ENCODE measurements around the gene TXNDC17. TPM values are rescaled to one million over a fixed set of nuclear protein-coding genes. Genes with fewer than 3 reads are reported as not detected.
"Not testable (repeated sequence)": the region's sequence is repeated elsewhere in the genome, so short reads cannot be mapped to it uniquely, and the experiment has no call there.

TXNDC17 gene
- 10 to 100 TPM; 27.5 to 41.1 (median 30.9) TPM for total RNA-seq
- 100 to 1,000 TPM in 2 of 3 donors, 10 to 100 TPM in 1; 81.1 to 159 (median 100) TPM for polyA plus RNA-seq
- long read RNA-seq, donor 1, transcript TXNDC17-201 (4 exons, 2,219 nt): major isoform, 18 of 24 reads
- long read RNA-seq, donor 1, partial matches to known transcripts: 1 of 24 reads
- long read RNA-seq, donor 1, other reads (novel, unspliced or antisense): 1 of 24 reads
- long read RNA-seq, donor 2, transcript TXNDC17-201 (4 exons, 2,219 nt): major isoform, 19 of 25 reads
- long read RNA-seq, donor 2, partial matches to known transcripts: 1 of 25 reads
- long read RNA-seq, donor 2, other reads (novel, unspliced or antisense): 1 of 25 reads

- Histone ChIP-seq H3K27me3 (ENCODE audit: insufficient read depth in 3 of 3, low read length in 2 of 3) (no peaks in the 10 kb centered on the region), H3K36me3 (ENCODE audit: insufficient read depth in 1 of 2, low read depth in 1 of 2) (peaks cover 5 to 34% of the 10 kb centered on the region in 2 donors), H3K4me1 (peaks cover 13% of the 10 kb centered on the region), H3K27ac (peak within 1 kb of the TSS; percentile 82), H3K9me3 (no peaks in the 10 kb centered on the region), H3K4me3 (peak within 1 kb of the TSS; percentile 80)
- ATAC-seq: peak; percentile 96 to 98 (median 97)
- TF ChIP-seq CTCF (IDR thresholded peaks at IDR 0.05): no peak
- intact Hi-C loops (cut with DNase I): loop anchor here (10.0 kb wide), 1 partner anchor 166 kb away; no protein-coding TSS in a partner anchor
- peak; percentile 93 to 96 for DNase-seq
- WGBS, 3 donors: 0 to 1% (median 1%) methylated on average over 52 of the region's 52 CpGs
Measured at GRCh38 chr17:6640536-6641246, at the start of gene TXNDC17, which contains the start of gene KIAA0753. TXNDC17 (plus strand) TSS chr17:6641060; CDS start chr17:6641083, 23 bp downstream. KIAA0753 (minus strand) TSS chr17:6640711; CDS start chr17:6635103, 5,608 bp downstream.

- H3K4me1 ChIP-seq: no peaks in the 10 kb centered on the region
- peaks cover 2 to 82% of the 10 kb centered on the region in 2 donors for H3K36me3 ChIP-seq (ENCODE audit: insufficient read depth in 1 of 2, low read depth in 1 of 2)
- 63 to 76% (median 76%) methylated on average over 7 of the region's 7 CpGs for WGBS, 3 donors
- peaks cover 0 to 2% (median 0%) of the 10 kb centered on the region in 3 donors for H3K27me3 ChIP-seq (ENCODE audit: insufficient read depth in 3 of 3, low read length in 2 of 3)
- H3K27ac ChIP-seq: no peak overlapping the region
- ATAC-seq (peak in 2 of 4 donors; percentile 29 to 34), DNase-seq (no peak)
- intact Hi-C loops (cut with DNase I): no loop called here
- no peak overlapping the region for H3K4me3 ChIP-seq
- TF ChIP-seq CTCF (IDR thresholded peaks at IDR 0.05): no peak
- no peaks in the 10 kb centered on the region for H3K9me3 ChIP-seq
Measured at GRCh38 chr17:6591599-6592158, 49.2 kb upstream of the TXNDC17 start.

GRCh38 chr17:6592173-6592572, 48.7 kb upstream of the TXNDC17 start:
- DNase-seq (no peak), ATAC-seq (no peak)
- Histone ChIP-seq H3K27ac (no peak overlapping the region), H3K27me3 (ENCODE audit: insufficient read depth in 3 of 3, low read length in 2 of 3) (peaks cover 0 to 2% (median 0%) of the 10 kb centered on the region in 3 donors), H3K4me1 (no peaks in the 10 kb centered on the region), H3K9me3 (no peaks in the 10 kb centered on the region), H3K4me3 (no peak overlapping the region), H3K36me3 (ENCODE audit: insufficient read depth in 1 of 2, low read depth in 1 of 2) (peaks cover 2 to 77% of the 10 kb centered on the region in 2 donors)
- intact Hi-C loops (cut with DNase I): no loop called here
- WGBS, 3 donors: 92 to 97% (median 97%) methylated on average over 6 of the region's 6 CpGs
- no peak for TF ChIP-seq CTCF (IDR thresholded peaks at IDR 0.05)

GRCh38 chr17:6593371-6593770, 47.5 kb upstream of the TXNDC17 start:
- H3K27me3 ChIP-seq (ENCODE audit: insufficient read depth in 3 of 3, low read length in 2 of 3); H3K27ac ChIP-seq; ATAC-seq; H3K4me1 ChIP-seq; intact Hi-C loops (cut with DNase I); DNase-seq; H3K4me3 ChIP-seq; H3K9me3 ChIP-seq: not testable (repeated sequence)
- WGBS, 3 donors: 98 to 99% (median 98%) methylated on average over 14 of the region's 14 CpGs
- peaks cover 2 to 66% of the 10 kb centered on the region in 2 donors for H3K36me3 ChIP-seq (ENCODE audit: insufficient read depth in 1 of 2, low read depth in 1 of 2)

GRCh38 chr17:6596081-6596480, 44.8 kb upstream of the TXNDC17 start:
- H3K36me3 ChIP-seq (ENCODE audit: insufficient read depth in 1 of 2, low read depth in 1 of 2): peaks cover 3 to 48% of the 10 kb centered on the region in 2 donors
- no peaks in the 10 kb centered on the region for H3K9me3 ChIP-seq
- DNase-seq (no peak), ATAC-seq (peak; percentile 17 to 49 (median 33))
- H3K27ac ChIP-seq: no peak overlapping the region
- H3K4me1 ChIP-seq: peaks cover 7% of the 10 kb centered on the region
- H3K4me3 ChIP-seq: no peak overlapping the region
- H3K27me3 ChIP-seq (ENCODE audit: insufficient read depth in 3 of 3, low read length in 2 of 3): peaks cover 0 to 2% (median 0%) of the 10 kb centered on the region in 3 donors
- intact Hi-C loops (cut with DNase I): no loop called here
- 60 to 72% (median 65%) methylated on average over 7 of the region's 7 CpGs for WGBS, 3 donors
- no peak for TF ChIP-seq CTCF (IDR thresholded peaks at IDR 0.05)

Data from psoas muscle (tissue), 8 donors.